ENCODE results near the gene SH3RF3.

DNA sequence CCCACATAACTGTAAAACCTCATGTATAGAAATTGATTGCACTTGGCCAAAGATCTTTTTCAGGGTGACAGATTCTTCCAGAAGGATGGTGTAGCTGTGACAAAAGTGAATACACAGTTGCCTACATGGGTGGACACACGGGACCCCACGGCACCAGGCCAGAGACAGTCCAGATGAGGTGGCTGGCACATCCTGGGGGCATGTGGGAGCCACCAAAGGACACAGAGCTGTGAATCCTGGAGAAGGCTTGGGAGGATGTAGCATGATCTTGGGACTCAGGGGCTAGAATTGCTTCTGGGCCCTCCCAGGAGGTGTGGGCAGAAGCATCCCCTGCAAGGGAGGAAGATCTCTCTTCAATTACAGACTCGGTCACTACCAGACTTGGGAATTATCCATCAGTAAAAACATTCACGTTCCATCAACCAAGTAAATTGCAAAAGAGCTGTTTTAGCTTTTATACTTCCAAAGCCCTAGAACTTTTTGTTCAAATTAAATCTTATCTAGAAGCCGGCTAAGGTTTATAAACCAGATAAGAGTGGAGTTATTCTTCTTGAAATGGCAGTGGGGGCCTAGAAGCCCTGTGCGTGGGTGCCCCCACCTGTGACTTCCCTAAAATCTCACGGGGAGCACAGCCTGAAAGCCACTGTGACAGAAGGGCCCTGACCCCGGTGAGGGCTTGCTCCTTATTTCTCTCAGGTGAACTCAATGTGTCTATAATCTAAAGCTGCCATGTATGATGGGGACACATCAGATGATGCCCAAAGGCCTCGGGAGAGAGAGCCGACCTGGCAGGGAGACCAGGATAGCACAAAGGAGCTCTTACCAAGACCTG, 403.1 kb downstream of the SH3RF3 start:
- TF ChIP-seq CTCF (IDR thresholded peaks at IDR 0.05; ENCODE audit: low read depth, low read length) = no peak
- no peak for TF ChIP-seq POLR2A (IDR thresholded peaks at IDR 0.05; ENCODE audit: extremely low read depth, insufficient read length)
- TF ChIP-seq, protein P1, sequence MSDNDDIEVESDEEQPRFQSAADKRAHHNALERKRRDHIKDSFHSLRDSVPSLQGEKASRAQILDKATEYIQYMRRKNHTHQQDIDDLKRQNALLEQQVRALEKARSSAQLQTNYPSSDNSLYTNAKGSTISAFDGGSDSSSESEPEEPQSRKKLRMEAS (IDR thresholded peaks at IDR 0.05; ENCODE audit: low read depth, low read length) = no peak

All from NB4 (cell line).